OCI-LY1 (cell line): ENCODE results near the gene ANKRD1.
"Not testable (repeated sequence)": the region's sequence is repeated elsewhere in the genome, so short reads cannot be mapped to it uniquely, and the experiment has no call there.

ENCODE experiments used
- H2AFZ ChIP-seq: fragments of 200-600 bp; sonication (generic), shearing (Covaris generic); 2 replicates; pipeline ENCODE4 v1.6.0; 2014; ENCODE audit warnings: antibody characterized with exemption, mild to moderate bottlenecking, low read length
- H3F3A ChIP-seq: fragments of 200-600 bp; sonication (generic), shearing (Covaris generic); 2 replicates; pipeline ENCODE4 v1.6.0; 2014; ENCODE audit warnings: mild to moderate bottlenecking, antibody characterized with exemption, low read length, moderate library complexity; ENCODE audit not compliant: insufficient read depth
- H3K27ac ChIP-seq: fragments of 200-600 bp; sonication (generic); 2 replicates; pipeline ENCODE4 v1.5.1; 2014; ENCODE audit warnings: low read length, mixed run types, mild to moderate bottlenecking, low read depth; ENCODE audit not compliant: poor library complexity, severe bottlenecking
- H3K27me3 ChIP-seq: fragments of 200-600 bp; sonication (generic); 2 replicates; pipeline ENCODE4 v1.6.0; 2014; ENCODE audit warnings: antibody characterized with exemption, mild to moderate bottlenecking, low read length, moderate library complexity; ENCODE audit not compliant: insufficient read depth
- H3K36me3 ChIP-seq: fragments of 200-600 bp; sonication (generic); 2 replicates; pipeline ENCODE4 v1.6.1; 2014; ENCODE audit warnings: mild to moderate bottlenecking, antibody characterized with exemption, low read length, moderate library complexity, mixed read lengths; ENCODE audit not compliant: insufficient read depth
- H3K4me1 ChIP-seq: fragments of 200-600 bp; sonication (generic); 2 replicates; pipeline ENCODE4 v1.5.1; 2014; ENCODE audit warnings: mild to moderate bottlenecking, low read length, moderate library complexity; ENCODE audit not compliant: insufficient read depth, severe bottlenecking
- H3K4me2 ChIP-seq: fragments of 200-600 bp; sonication (generic), shearing (Covaris generic); 2 replicates; pipeline ENCODE4 v1.6.1; 2014; ENCODE audit warnings: low read length
- H3K4me3 ChIP-seq: fragments of 200-600 bp; sonication (generic); 2 replicates; pipeline ENCODE4 v1.5.1; 2014; ENCODE audit warnings: low read length, low read depth, mild to moderate bottlenecking, mixed read lengths; ENCODE audit not compliant: poor library complexity, severe bottlenecking
- H3K79me2 ChIP-seq: fragments of 200-600 bp; shearing (Covaris generic); 2 replicates; pipeline ENCODE4 v1.6.1; 2016; ENCODE audit warnings: mixed run types, low read length, mixed read lengths; ENCODE audit not compliant: insufficient read depth
- H3K9ac ChIP-seq: fragments of 200-600 bp; sonication (generic), shearing (Covaris generic); 2 replicates; pipeline ENCODE4 v1.6.1; 2014; ENCODE audit warnings: mild to moderate bottlenecking, low read length, mixed read lengths
- H3K9me2 ChIP-seq: fragments of 200-600 bp; sonication (generic), shearing (Covaris generic); 2 replicates; pipeline ENCODE4 v1.6.1; 2014; ENCODE audit warnings: low read depth, mild to moderate bottlenecking, low read length, mixed read lengths
- H3K9me3 ChIP-seq: fragments of 200-600 bp; shearing (Covaris generic); 2 replicates; pipeline ENCODE4 v1.6.1; 2014; ENCODE audit warnings: low read length, mixed read lengths
- H4K20me1 ChIP-seq: fragments of 200-600 bp; sonication (generic), shearing (Covaris generic); 2 replicates; pipeline ENCODE4 v1.6.0; 2016; ENCODE audit warnings: mild to moderate bottlenecking, low read length; ENCODE audit not compliant: insufficient read depth
- EZH2 ChIP-seq: fragments of 200-600 bp; sonication (generic), shearing (Covaris generic); IDR thresholded peaks from 2 replicates; pipeline ENCODE4 v1.8.0; 2017; ENCODE audit warnings: borderline replicate concordance, mixed run types, mild to moderate bottlenecking, antibody characterized with exemption, low read length, moderate library complexity, mixed read lengths
- TF ChIP-seq, protein P1 (sequence below): fragments of 200-600 bp; sonication (generic), shearing (Covaris generic); IDR thresholded peaks from 2 replicates; pipeline ENCODE4 v1.5.1; 2017; ENCODE audit warnings: mild to moderate bottlenecking, antibody characterized with exemption, low read length, moderate library complexity, mixed read lengths

Gene ANKRD1

GRCh38 chr10:90885176-90885575 lies 35.7 kb downstream of the ANKRD1 start:
- Histone ChIP-seq H3K9ac (no peak overlapping the region), H3K36me3 (peaks cover 34% of the 10 kb centered on the region), H3K9me3 (no peaks in the 10 kb centered on the region), H3F3A (no peaks in the 10 kb centered on the region), H2AFZ (no peak overlapping the region), H3K79me2 (no peaks in the 10 kb centered on the region), H4K20me1 (no peaks in the 10 kb centered on the region), H3K4me1 (no peaks in the 10 kb centered on the region), H3K9me2 (no peaks in the 10 kb centered on the region), H3K4me2 (no peak overlapping the region), H3K4me3 (no peak overlapping the region), H3K27me3 (no peaks in the 10 kb centered on the region), H3K27ac (no peak overlapping the region)
- TF ChIP-seq, protein P1, sequence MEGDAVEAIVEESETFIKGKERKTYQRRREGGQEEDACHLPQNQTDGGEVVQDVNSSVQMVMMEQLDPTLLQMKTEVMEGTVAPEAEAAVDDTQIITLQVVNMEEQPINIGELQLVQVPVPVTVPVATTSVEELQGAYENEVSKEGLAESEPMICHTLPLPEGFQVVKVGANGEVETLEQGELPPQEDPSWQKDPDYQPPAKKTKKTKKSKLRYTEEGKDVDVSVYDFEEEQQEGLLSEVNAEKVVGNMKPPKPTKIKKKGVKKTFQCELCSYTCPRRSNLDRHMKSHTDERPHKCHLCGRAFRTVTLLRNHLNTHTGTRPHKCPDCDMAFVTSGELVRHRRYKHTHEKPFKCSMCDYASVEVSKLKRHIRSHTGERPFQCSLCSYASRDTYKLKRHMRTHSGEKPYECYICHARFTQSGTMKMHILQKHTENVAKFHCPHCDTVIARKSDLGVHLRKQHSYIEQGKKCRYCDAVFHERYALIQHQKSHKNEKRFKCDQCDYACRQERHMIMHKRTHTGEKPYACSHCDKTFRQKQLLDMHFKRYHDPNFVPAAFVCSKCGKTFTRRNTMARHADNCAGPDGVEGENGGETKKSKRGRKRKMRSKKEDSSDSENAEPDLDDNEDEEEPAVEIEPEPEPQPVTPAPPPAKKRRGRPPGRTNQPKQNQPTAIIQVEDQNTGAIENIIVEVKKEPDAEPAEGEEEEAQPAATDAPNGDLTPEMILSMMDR = no peak
- no peak for TF ChIP-seq EZH2

GRCh38 chr10:90884431-90884830 lies 36.5 kb downstream of the ANKRD1 start:
- H3K9me2 ChIP-seq = no peaks in the 10 kb centered on the region
- no peak overlapping the region for H3K4me2 ChIP-seq
- peaks cover 27% of the 10 kb centered on the region for H3K36me3 ChIP-seq

DNA sequence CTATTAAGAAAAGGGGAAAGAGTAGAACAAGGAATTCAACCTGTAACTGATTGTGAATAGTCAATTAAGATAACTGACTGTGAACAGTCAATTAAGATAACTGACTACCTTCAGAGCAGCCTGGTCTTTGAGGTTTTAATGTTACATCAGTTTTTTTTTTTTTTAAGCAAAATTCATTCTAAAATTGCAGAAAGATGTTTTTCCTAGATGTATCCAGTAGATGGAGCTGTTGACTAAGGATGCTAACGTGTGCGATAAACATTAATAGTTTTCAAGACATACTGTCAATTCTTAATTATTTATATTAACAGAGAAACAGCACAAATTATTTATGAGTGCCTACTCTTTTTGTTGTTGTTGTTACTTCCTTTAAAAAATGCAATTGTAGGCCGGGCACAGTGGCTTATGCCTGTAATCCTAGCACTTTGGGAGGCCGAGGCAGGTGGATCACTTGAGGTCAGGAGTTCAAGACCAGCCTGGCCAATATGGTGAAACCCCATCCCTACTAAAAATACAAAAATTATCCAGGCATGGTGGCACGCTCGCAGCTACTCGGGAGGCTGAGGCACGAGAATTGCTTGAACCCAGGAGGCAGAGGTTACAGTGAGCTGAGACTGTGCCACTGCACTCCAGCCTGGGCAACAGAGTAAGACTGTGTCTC lies 40.7 kb downstream of the ANKRD1 start:
- H3K27ac ChIP-seq, H3F3A ChIP-seq, H3K27me3 ChIP-seq, H3K4me3 ChIP-seq, H3K9me3 ChIP-seq, H3K4me2 ChIP-seq, H3K79me2 ChIP-seq, H3K4me1 ChIP-seq, H2AFZ ChIP-seq, H3K9ac ChIP-seq, H3K9me2 ChIP-seq, H4K20me1 ChIP-seq: not testable (repeated sequence)
- TF ChIP-seq, protein P1 = peak; percentile 35; the same call in 1 of the 2 replicates
- peaks cover 31% of the 10 kb centered on the region for H3K36me3 ChIP-seq

More at GRCh38 chr10:90884431-90884830, 36.5 kb downstream of the ANKRD1 start:
- Histone ChIP-seq H3K4me3 (no peak overlapping the region), H3K27ac (no peak overlapping the region), H3K9ac (no peak overlapping the region), H3K27me3 (no peaks in the 10 kb centered on the region), H3F3A (no peaks in the 10 kb centered on the region), H3K4me1 (no peaks in the 10 kb centered on the region), H3K79me2 (no peaks in the 10 kb centered on the region), H3K9me3 (no peaks in the 10 kb centered on the region), H2AFZ (no peak overlapping the region), H4K20me1 (no peaks in the 10 kb centered on the region)
- TF ChIP-seq EZH2 = no peak
- TF ChIP-seq, protein P1 = no peak
